ENCODE measurements around the gene HEXA.
A peak's percentile ranks its signal among the peaks of the same experiment; 100 is the strongest.
"Not testable (repeated sequence)": the region's sequence is repeated elsewhere in the genome, so short reads cannot be mapped to it uniquely, and the experiment has no call there.

HEXA gene

GRCh38 chr15:72375846-72376581, at the start of gene HEXA:
Gene HEXA, minus strand, starts transcription at chr15:72376014. Its CDS starts 42 bp downstream, at chr15:72375972.
- peak; percentile 95 to 98 (median 97) for DNase-seq (ENCODE audit: low read depth in 3 of 3)

DNA sequence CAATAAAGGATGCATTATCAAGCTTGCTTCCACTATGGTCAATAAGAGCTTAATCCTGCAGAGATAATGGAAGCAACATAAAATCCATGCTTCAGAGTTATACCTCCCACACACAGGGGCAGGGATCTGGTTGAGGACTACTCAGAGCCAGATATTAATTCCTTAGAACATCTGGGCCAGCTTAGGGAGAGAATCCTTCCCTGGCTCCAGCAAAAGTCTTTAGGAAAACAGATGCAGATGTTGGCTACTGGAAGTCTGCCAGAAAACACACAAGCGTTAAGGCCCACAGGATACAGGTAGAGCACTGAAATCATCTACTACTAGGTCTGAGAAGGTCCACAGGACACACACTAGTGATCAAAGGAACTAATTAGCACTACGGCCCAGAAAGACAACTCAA, 47.4 kb upstream of the HEXA start:
- DNase-seq (ENCODE audit: low read depth in 3 of 3) = no peak

DNA sequence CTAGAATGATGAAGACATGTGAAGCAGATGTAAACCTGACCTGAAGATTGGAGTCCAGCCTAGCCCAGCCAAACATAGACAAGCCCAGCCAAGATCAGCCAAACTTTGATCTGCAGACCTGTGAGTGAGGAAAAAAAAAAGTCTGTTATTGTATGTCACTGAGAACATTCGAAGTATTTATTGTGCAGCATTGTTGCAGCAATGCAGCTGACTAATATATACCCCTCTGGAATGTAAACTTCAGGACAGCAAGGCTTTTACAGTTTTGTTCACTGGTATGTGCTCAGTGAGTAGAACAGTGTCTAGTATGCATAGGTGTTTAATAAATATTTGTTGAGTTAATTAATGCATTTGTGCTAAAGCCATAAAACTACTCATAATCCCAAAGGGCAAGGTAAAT, 45.7 kb upstream of the HEXA start:
- no peak for DNase-seq (ENCODE audit: low read depth in 3 of 3)

DNA sequence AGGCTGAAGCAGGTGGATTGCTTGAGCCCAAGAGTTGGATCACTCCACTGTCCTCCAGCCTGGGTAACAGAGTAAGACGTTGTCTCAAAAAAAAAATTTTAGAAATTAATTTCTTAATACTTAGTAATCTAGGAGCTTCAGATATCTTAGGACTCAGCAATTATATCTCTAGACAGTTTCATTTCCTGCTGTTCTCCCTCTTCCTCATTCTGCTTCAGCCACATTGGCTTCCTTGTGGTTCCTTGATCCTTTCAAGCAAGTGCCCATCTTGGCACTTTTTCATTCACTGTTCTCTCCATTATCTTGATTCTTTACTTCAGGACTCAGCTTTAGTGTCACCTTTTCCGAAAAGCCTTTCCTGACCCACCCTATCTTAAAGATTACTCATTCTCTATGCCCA, 44.8 kb upstream of the HEXA start:
- DNase-seq (ENCODE audit: low read depth in 3 of 3) = no peak

- DNase-seq (ENCODE audit: low read depth in 3 of 3) = not testable (repeated sequence)
Measured at GRCh38 chr15:72419768-72420167, 44.0 kb upstream of the HEXA start.

DNA sequence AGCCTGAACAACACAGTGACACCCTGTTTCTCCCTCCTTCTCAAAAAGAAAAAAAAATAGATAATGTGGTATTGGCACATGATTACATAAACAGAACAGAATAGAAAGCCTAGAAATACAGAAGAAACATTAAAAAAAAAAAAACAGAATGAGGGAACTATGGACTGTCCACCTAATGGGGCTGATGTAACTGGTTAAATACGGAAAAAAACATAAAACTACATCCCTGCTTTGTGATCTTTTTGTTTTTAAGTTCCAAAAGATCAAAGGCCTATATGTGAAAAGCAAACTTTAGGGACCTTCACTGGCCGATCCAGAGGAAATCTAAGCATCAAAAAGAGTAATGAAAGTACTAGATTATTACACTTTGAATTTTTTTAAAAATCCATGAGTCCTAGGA, 39.5 kb upstream of the HEXA start:
- no peak for DNase-seq (ENCODE audit: low read depth in 3 of 3)

- not testable (repeated sequence) for DNase-seq (ENCODE audit: low read depth in 3 of 3)
Measured at GRCh38 chr15:72413337-72413736, 37.5 kb upstream of the HEXA start.

- DNase-seq (ENCODE audit: low read depth in 3 of 3) = no peak
Measured at GRCh38 chr15:72411544-72411943, 35.7 kb upstream of the HEXA start.

DNA sequence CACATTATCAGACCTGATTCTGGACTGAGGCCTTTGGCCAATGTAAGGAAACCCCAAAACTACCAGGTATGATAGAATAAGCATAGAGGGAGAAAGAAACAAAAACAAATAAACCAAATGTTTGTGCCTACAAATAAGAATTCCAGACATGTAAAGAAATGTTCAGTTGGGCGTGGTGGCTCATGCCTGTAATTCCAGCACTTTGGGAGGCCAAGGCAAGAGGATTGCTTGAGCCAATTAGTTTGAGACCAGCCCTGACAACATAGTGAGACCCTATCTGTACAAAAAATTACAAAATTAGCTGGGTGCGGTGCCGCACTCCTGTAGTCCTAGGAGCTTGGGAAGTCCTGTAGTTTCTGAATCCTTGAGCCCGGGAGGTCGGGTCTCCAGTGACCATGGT, 35.3 kb upstream of the HEXA start:
- DNase-seq (ENCODE audit: low read depth in 3 of 3) = no peak

DNA sequence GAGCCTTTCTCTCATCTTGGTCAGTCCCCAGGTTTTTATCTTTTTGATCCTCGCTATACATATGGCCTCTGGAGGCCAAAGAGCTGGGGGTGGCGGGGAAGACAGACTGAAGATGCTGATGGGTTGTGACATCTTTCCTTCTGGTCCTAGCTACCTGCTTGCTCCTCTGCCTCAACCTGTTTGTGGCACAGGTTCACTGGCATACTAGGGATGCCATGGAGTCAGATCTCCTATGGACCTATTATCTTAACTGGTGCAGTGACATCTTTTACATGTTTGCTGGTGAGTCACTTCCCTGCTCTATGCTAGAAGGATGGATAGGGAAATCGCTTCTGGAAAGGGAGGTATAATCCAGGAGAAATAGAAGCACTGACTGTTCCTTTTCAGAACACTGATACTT, 31.1 kb upstream of the HEXA start:
- DNase-seq (ENCODE audit: low read depth in 3 of 3) = no peak

- DNase-seq (ENCODE audit: low read depth in 3 of 3) = no peak
Measured at GRCh38 chr15:72404841-72405240, 29.0 kb upstream of the HEXA start.

DNA sequence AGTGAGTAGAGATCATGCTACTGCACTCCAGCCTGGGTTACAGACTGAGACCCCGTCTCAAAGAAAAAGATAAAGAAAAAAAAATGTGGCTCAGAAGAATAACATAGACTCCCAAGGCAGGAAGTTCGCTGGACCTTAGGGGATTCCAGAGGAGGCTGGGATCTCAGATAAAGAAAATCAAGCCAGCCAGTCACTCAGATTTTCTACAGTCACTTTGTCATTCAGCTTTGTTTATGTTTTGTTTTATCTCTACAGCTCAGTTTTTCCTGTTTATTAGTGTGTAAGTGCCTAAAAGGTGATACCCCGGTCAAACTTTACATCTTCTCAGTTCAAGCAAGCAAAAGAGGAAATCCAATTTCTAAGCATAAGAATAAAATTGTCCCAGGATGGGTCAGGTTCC, 28.5 kb upstream of the HEXA start:
- no peak for DNase-seq (ENCODE audit: low read depth in 3 of 3)

DNA sequence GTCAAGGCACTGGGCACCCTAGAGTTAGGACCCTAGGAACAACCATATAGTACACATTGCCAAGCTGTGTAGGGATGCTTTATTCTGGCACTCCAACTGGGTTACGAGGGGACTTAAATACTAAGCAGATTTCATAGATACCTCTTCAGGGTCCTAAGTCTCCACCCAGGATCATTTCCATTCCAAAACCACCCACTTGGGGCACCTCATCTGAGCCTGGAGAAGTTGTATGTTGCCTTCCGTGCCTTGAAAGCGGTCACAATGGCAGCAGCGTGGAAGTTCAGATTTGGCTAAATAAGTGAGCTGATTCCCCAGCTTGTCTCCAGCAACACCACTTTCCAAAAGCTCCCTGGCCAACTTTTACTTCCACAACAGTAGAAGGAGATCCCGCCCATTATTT, 26.9 kb upstream of the HEXA start:
- no peak for DNase-seq (ENCODE audit: low read depth in 3 of 3)

DNA sequence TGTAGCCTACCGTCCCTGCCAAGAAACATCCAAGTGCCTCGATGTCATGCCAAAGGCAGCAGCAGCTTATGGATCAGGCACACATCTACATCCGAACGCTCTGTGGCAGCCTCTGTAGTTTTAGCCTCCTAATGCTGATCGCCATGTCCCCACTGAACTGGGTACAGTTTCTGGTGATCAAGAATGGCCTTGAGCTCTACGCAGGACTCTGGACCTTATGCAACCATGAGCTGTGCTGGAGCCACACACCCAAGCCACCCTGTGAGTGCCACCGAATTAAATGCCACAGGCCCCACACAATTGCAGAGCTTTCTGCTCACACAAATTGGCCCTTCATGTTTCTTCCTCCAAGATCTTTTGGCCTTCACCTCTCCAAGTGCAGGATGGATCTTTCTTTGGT, 22.8 kb upstream of the HEXA start:
- DNase-seq (ENCODE audit: low read depth in 3 of 3) = no peak

DNA sequence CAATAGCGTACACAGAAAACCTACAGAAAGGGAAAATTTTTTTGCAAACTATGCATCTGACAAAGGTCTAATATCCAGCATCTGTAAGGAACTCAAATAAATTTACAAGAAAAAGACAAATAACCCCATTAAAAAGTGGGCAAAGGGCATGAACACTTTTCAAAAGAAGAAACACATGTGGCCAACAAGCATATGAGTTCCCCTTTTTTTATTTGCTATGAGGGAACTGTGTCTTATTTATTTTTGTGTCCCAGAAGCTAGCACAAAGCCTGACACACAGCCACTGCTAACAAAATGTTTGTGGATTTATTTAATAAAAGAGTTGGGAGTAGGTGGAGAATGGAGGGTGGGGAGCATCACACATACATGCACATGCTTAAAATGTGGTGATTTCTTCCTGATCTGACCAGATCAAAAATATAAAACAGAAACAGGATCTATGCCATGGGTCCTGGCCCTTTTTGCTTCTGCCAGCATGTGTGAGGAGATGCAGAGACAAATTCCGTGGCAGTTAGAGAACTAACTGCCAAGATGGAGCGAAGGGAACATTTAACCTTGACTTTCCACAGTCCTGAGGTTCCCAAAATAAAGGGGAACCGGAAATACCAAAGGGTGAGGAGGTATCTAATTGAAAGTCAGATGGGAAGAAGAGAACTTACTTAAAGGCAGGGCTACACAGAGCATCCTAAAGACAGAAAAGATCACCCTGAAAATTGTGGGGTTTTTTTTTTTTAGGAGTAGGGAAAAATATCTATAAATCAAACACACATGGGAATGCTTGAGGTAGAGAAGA, 22.2 kb upstream of the HEXA start, which contains the start of gene TMEM202:
Gene TMEM202, plus strand, starts transcription at position 510 of the 793 bp plus-strand sequence. Its CDS starts 22 bp downstream, at position 532.
- DNase-seq (ENCODE audit: low read depth in 3 of 3) = no peak

GRCh38 chr15:72396331-72396730, 20.5 kb upstream of the HEXA start:
- not testable (repeated sequence) for DNase-seq (ENCODE audit: low read depth in 3 of 3)

- no peak for DNase-seq (ENCODE audit: low read depth in 3 of 3)
Measured at GRCh38 chr15:72389231-72389630, 13.4 kb upstream of the HEXA start.

DNA sequence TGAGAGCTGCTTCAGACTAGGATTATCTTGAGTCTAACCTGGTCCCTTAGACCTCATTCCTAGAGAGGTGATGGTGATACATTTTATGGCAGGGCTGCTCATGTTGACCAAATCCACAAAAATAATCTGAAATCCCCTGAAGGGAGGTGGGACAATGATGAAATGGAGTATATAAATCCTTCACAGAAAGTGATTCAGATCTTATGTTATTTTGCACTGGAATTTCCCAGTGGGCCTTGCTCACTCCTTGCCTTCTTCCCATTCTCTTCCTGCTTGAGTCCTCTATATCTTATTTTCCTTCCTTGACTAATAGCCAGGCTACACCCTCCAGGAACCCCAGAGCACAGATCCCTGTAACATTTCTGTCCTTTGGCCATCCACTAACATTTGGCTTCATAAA, 11.9 kb upstream of the HEXA start:
- DNase-seq (ENCODE audit: low read depth in 3 of 3) = no peak

GRCh38 chr15:72382146-72382545, 6.3 kb upstream of the HEXA start:
- DNase-seq (ENCODE audit: low read depth in 3 of 3) = no peak

GRCh38 chr15:72380743-72381142, 4.9 kb upstream of the HEXA start:
- no peak for DNase-seq (ENCODE audit: low read depth in 3 of 3)

- DNase-seq (ENCODE audit: low read depth in 3 of 3) = no peak
Measured at GRCh38 chr15:72379856-72380430, 4.1 kb upstream of the HEXA start.

- not testable (repeated sequence) for DNase-seq (ENCODE audit: low read depth in 3 of 3)
Measured at GRCh38 chr15:72379106-72379505, 3.3 kb upstream of the HEXA start.

DNA sequence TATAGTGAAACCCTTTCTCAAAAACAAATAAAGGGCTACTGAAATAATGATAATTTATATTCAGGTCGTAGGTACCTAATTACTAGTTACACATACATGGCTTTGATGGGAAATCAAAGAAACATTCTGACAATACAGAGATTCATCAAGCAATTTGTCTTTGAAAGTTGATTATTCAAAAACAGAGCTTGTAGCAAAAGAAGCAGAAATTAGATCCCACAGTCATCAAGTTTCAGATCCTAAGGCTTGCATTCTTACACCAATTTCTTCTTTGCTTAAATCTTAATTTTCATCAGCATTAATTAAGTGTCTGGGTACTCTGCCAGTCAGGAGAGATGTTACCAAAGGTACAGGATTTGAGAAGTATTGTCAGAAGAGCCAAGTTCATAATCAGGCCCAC, 1.5 kb upstream of the HEXA start:
- no peak for DNase-seq (ENCODE audit: low read depth in 3 of 3)
